H1 (cell line): Measurements from ENCODE around the gene PRRG1. TPM values are rescaled to one million over a fixed set of nuclear protein-coding genes. Genes with fewer than 3 reads are reported as not detected.

Experiments
- CTCF ChIA-PET: fragments of 300-600 bp; sonication (Branson Sonifier 250); formaldehyde crosslinking; loops from one replicate; lab custom pipeline; 2021; ENCODE audit not compliant: partially characterized antibody; lab: Charles Lee
- POLR2A ChIA-PET: fragments of 300-600 bp; sonication (Branson Sonifier 250); formaldehyde crosslinking; loops from one replicate; lab custom pipeline; 2021; ENCODE audit warnings: inconsistent platforms; ENCODE audit not compliant: partially characterized antibody; lab: Charles Lee
- DNase-seq, 2 experiments: peaks; one replicate each; pipeline versions ENCODE4 v3.0.0 to v3.0.0-alpha.2; 2010 to 2022; ENCODE audit warnings: low spot score in 2 of 2, low read depth in 1 of 2, mixed read lengths in 1 of 2
- FAIRE-seq: peaks from 2 replicates; lab custom pipeline; 2011; peaks lifted over from hg19 to GRCh38; lab: Jason Lieb, UNC
- H2AFZ ChIP-seq: 2 replicates; pipeline ENCODE4 v1.8.1; 2012; ENCODE audit warnings: low read length, inconsistent platforms
- H2AK5ac ChIP-seq: 2 replicates; pipeline ENCODE4 v1.6.1; 2013; ENCODE audit warnings: low read depth, low read length
- H2BK120ac ChIP-seq: replicated peaks from 2 replicates; pipeline ENCODE3; 2013; ENCODE audit warnings: low read depth, low read length, inconsistent platforms
- H2BK12ac ChIP-seq: 2 replicates; pipeline ENCODE4 v1.6.1; 2013; ENCODE audit warnings: low read depth, low read length
- H2BK15ac ChIP-seq: 2 replicates; pipeline ENCODE4 v1.6.1; 2013; ENCODE audit warnings: low read length
- H2BK20ac ChIP-seq: 2 replicates; pipeline ENCODE4 v1.6.1; 2013; ENCODE audit warnings: low read length
- H2BK5ac ChIP-seq: 2 replicates; pipeline ENCODE4 v1.6.1; 2013; ENCODE audit warnings: low read depth, low read length
- H3K14ac ChIP-seq: 2 replicates; pipeline ENCODE4 v1.6.1; 2013; ENCODE audit warnings: inconsistent platforms; ENCODE audit not compliant: insufficient read length
- H3K18ac ChIP-seq: 2 replicates; pipeline ENCODE4 v1.6.1; 2013; ENCODE audit warnings: low read length; ENCODE audit errors: extremely low read depth
- H3K23ac ChIP-seq: 2 replicates; pipeline ENCODE4 v1.6.1; 2013; ENCODE audit warnings: inconsistent platforms; ENCODE audit not compliant: insufficient read length
- H3K23me2 ChIP-seq: 2 replicates; pipeline ENCODE4 v1.6.1; 2013; ENCODE audit warnings: low read depth, low read length
- H3K27ac ChIP-seq: 2 replicates; pipeline ENCODE4 v1.6.1; 2011; ENCODE audit warnings: low read depth, low read length, inconsistent platforms
- H3K27me3 ChIP-seq, 4 experiments: replicated peaks in 1 of 4; 1 replicate in 1 of 4; 2 replicates in 3 of 4; pipeline versions ENCODE4 v1.6.1 to v1.8.1; 2011 to 2013; ENCODE audit warnings: low read length in 3 of 4, mild to moderate bottlenecking in 3 of 4, inconsistent platforms in 2 of 4, mixed read lengths in 2 of 4, moderate library complexity in 1 of 4; ENCODE audit not compliant: control insufficient read depth in 3 of 4, insufficient read depth in 3 of 4; ENCODE audit errors: extremely low read depth in 1 of 4
- H3K36me3 ChIP-seq, 4 experiments: 2 replicates each; pipeline versions ENCODE4 v1.6.1 to v1.8.1; 2011 to 2013; ENCODE audit warnings: mild to moderate bottlenecking in 4 of 4, low read length in 3 of 4, moderate library complexity in 2 of 4, control low read depth in 1 of 4, inconsistent platforms in 1 of 4; ENCODE audit not compliant: insufficient read depth in 4 of 4, control insufficient read depth in 2 of 4
- H3K4ac ChIP-seq: replicated peaks from 2 replicates; pipeline ENCODE3; 2013; ENCODE audit warnings: low read length, low read depth, mixed read lengths, inconsistent platforms; ENCODE audit not compliant: insufficient read length
- H3K4me1 ChIP-seq, 4 experiments: replicated peaks in 1 of 4; 1 replicate in 1 of 4; 2 replicates in 3 of 4; pipeline versions ENCODE4 v1.6.1 to v1.8.1; 2011 to 2013; ENCODE audit warnings: low read length in 3 of 4, inconsistent platforms in 2 of 4, mixed read lengths in 1 of 4; ENCODE audit not compliant: insufficient read depth in 4 of 4, control insufficient read depth in 3 of 4
- H3K4me2 ChIP-seq, 2 experiments: 2 replicates each; pipeline versions ENCODE4 v1.6.1 to v1.8.1; 2011 to 2013; ENCODE audit warnings: low read depth in 2 of 2, low read length in 2 of 2, control low read depth in 1 of 2, inconsistent platforms in 1 of 2, mild to moderate bottlenecking in 1 of 2; ENCODE audit not compliant: insufficient read depth in 1 of 2
- H3K4me3 ChIP-seq, 4 experiments: fragments of 200-600, 300-600 bp in 1 of 4; sonication (generic), shearing (Covaris generic), sonication (Bioruptor Twin) in 1 of 4; 2 replicates each; pipeline versions ENCODE4 v1.5.1 to v1.8.1; 2011 to 2016; ENCODE audit warnings: low read length in 4 of 4, low read depth in 3 of 4, control low read depth in 2 of 4, inconsistent platforms in 2 of 4, mild to moderate bottlenecking in 2 of 4, mixed read lengths in 1 of 4, moderate library complexity in 1 of 4; ENCODE audit not compliant: insufficient read depth in 2 of 4; ENCODE audit errors: extremely low read depth in 1 of 4
- H3K56ac ChIP-seq: replicated peaks from 2 replicates; pipeline ENCODE3; 2013; ENCODE audit warnings: low read depth, mild to moderate bottlenecking, mixed read lengths, low read length, inconsistent platforms; ENCODE audit not compliant: insufficient read length
- H3K79me1 ChIP-seq: 2 replicates; pipeline ENCODE4 v1.6.1; 2013; ENCODE audit warnings: low read depth, low read length, control low read depth
- H3K79me2 ChIP-seq, 2 experiments: 2 replicates each; pipeline versions ENCODE4 v1.6.1 to v1.8.1; 2012 to 2013; ENCODE audit warnings: low read length in 2 of 2, mild to moderate bottlenecking in 2 of 2, inconsistent platforms in 1 of 2; ENCODE audit not compliant: insufficient read depth in 2 of 2, control insufficient read depth in 1 of 2
- H3K9ac ChIP-seq, 4 experiments: replicated peaks in 1 of 4; 1 replicate in 1 of 4; 2 replicates in 3 of 4; pipeline versions ENCODE4 v1.6.1 to v1.8.1; 2011 to 2013; ENCODE audit warnings: low read depth in 3 of 4, low read length in 3 of 4, control low read depth in 2 of 4, mild to moderate bottlenecking in 2 of 4, moderate library complexity in 2 of 4, inconsistent platforms in 1 of 4; ENCODE audit errors: extremely low read depth in 1 of 4
- H3K9me3 ChIP-seq, 2 experiments: 2 replicates each; pipeline versions ENCODE4 v1.6.1 to v1.8.1; 2012 to 2013; ENCODE audit warnings: mild to moderate bottlenecking in 2 of 2, moderate library complexity in 2 of 2, control low read depth in 1 of 2, inconsistent platforms in 1 of 2, low read depth in 1 of 2, low read length in 1 of 2, mixed read lengths in 1 of 2; ENCODE audit not compliant: insufficient read depth in 2 of 2
- H4K20me1 ChIP-seq, 2 experiments: replicated peaks in 1 of 2; 2 replicates each; pipeline versions ENCODE3 to v1.8.1; 2011 to 2013; ENCODE audit warnings: inconsistent platforms in 2 of 2, low read length in 2 of 2, mild to moderate bottlenecking in 1 of 2; ENCODE audit not compliant: insufficient read depth in 2 of 2, control insufficient read depth in 1 of 2
- H4K5ac ChIP-seq: 2 replicates; pipeline ENCODE4 v1.6.1; 2013; ENCODE audit warnings: low read length, low read depth, mixed read lengths, inconsistent platforms; ENCODE audit not compliant: insufficient read length
- H4K8ac ChIP-seq: 2 replicates; pipeline ENCODE4 v1.8.0; 2013; ENCODE audit warnings: mild to moderate bottlenecking, moderate library complexity, low read length, inconsistent platforms; ENCODE audit not compliant: insufficient read depth; ENCODE audit errors: extremely low read depth
- H4K91ac ChIP-seq: replicated peaks from 2 replicates; pipeline ENCODE3; 2013; ENCODE audit warnings: low read length, mixed read lengths, inconsistent platforms; ENCODE audit not compliant: insufficient read length
- BACH1 ChIP-seq: IDR thresholded peaks from 2 replicates; pipeline ENCODE4 v1.6.1; 2012; ENCODE audit warnings: low read length, improper control_type of control experiment
- BRCA1 ChIP-seq: IDR thresholded peaks from 2 replicates; pipeline ENCODE4 v1.6.1; 2012; ENCODE audit warnings: low read depth, low read length, improper control_type of control experiment
- CHD1 ChIP-seq: IDR thresholded peaks from 2 replicates; pipeline ENCODE4 v1.6.1; 2012; ENCODE audit warnings: low read depth, low read length, improper control_type of control experiment
- GTF2F1 ChIP-seq: IDR thresholded peaks from 2 replicates; pipeline ENCODE4 v1.6.1; 2012; ENCODE audit warnings: low read depth, low read length, improper control_type of control experiment, borderline replicate concordance
- HDAC2 ChIP-seq, 2 experiments: fragments of 300-600 bp in 1 of 2; sonication (generic) in 1 of 2; IDR thresholded peaks; 2 replicates each; pipeline ENCODE4 v1.6.1; 2011 to 2012; ENCODE audit warnings: low read depth in 2 of 2, low read length in 2 of 2, mild to moderate bottlenecking in 2 of 2, moderate library complexity in 2 of 2, borderline replicate concordance in 1 of 2, inconsistent platforms in 1 of 2
- MAX ChIP-seq: IDR thresholded peaks from 2 replicates; pipeline ENCODE4 v1.6.1; 2012; ENCODE audit warnings: inconsistent platforms
- NRF1 ChIP-seq: IDR thresholded peaks from 2 replicates; pipeline ENCODE4 v1.6.1; 2011; ENCODE audit warnings: mild to moderate bottlenecking, low read depth, low read length, improper control_type of control experiment
- POLR2AphosphoS5 ChIP-seq: IDR thresholded peaks from 2 replicates; pipeline ENCODE4 v1.6.1; 2011; ENCODE audit warnings: low read depth, low read length
- RNF2 ChIP-seq: fragments of 200-900, 300-1000 bp; sonication (generic); IDR thresholded peaks from 2 replicates; pipeline ENCODE4 v1.7.1; 2016; ENCODE audit warnings: borderline replicate concordance, low read depth, mild to moderate bottlenecking, antibody characterized with exemption, low read length; ENCODE audit not compliant: poor library complexity, severe bottlenecking; ENCODE audit errors: missing control alignments
- RXRA ChIP-seq: IDR thresholded peaks from 2 replicates; pipeline ENCODE4 v1.6.1; 2011; ENCODE audit warnings: low read depth, mild to moderate bottlenecking, low read length, moderate library complexity; ENCODE audit not compliant: insufficient read depth
- SIRT6 ChIP-seq: IDR thresholded peaks from one replicate; pipeline ENCODE4 v1.7.1; 2012; ENCODE audit warnings: low read length, inconsistent platforms
- SP1 ChIP-seq: IDR thresholded peaks from 2 replicates; pipeline ENCODE4 v1.6.1; 2011; ENCODE audit warnings: low read depth, low read length
- SP4 ChIP-seq: IDR thresholded peaks from 2 replicates; pipeline ENCODE4 v1.6.1; 2012; ENCODE audit warnings: low read length, inconsistent platforms
- SUZ12 ChIP-seq: fragments of 200-600 bp; sonication (generic); IDR thresholded peaks from 2 replicates; pipeline ENCODE4 v1.6.1; 2012; ENCODE audit warnings: mild to moderate bottlenecking, inconsistent platforms, low read length, moderate library complexity, mixed read lengths
- TBP ChIP-seq: IDR thresholded peaks from 2 replicates; pipeline ENCODE4 v1.6.1; 2011; ENCODE audit warnings: low read depth, low read length, improper control_type of control experiment
- WGBS, 2 experiments: shearing (Covaris generic) in 1 of 2; methylation state at CpG; one replicate each; pipeline versions ENCODE4 v1.1.6 to v1.1.7; 2013 to 2015; ENCODE audit warnings: low lambda C conversion rate in 2 of 2, mixed read lengths in 2 of 2, inconsistent platforms in 1 of 2, low coverage in 1 of 2, missing lambda C conversion rate in 1 of 2; ENCODE audit not compliant: insufficient replicate concordance in 2 of 2, insufficient coverage in 1 of 2, insufficient read length in 1 of 2; ENCODE audit errors: extremely low coverage in 1 of 2, missing lambda C conversion rate in 1 of 2; 5-methylcytosine and 5-hydroxymethylcytosine counted together
- polyA plus RNA-seq, 7 experiments: library from polyadenylated mRNA; depleted of rRNA in 3 of 7; stranded (reverse) in 5 of 7; unstranded in 2 of 7; fragments of >200 nt in 5 of 7; fragments of 200-250 nt in 2 of 7; gene quantifications; 1 replicate in 5 of 7; 2 replicates in 1 of 7; 4 replicates in 1 of 7; pipeline versions ENCODE4 v1.2.1 to v1.2.3, GENCODE V29; 2011 to 2013; ENCODE audit warnings: missing spikeins in 2 of 7, mixed read lengths in 2 of 7
- total RNA-seq: library from RNA; stranded (reverse); fragmentation: NEBNext Ultra II Directional; extraction: Animal tissue kit (Norgen Biotek cat#: 25700); gene quantifications from 2 replicates; pipeline ENCODE4 v1.2.1, GENCODE V29; 2021

Gene PRRG1
- total and polyA plus RNA-seq, 2 of the 8 experiments (the other 6 are each of a cell fraction or from before 2014, with no cell fraction given): 10.2 to 10.5 TPM

GRCh38 chrX:37380924-37381323, 31.8 kb downstream of the PRRG1 start:
- no peak for DNase-seq
- Histone ChIP-seq H3K14ac (no peak overlapping the region), H2BK5ac (no peak overlapping the region), H2BK15ac (no peak overlapping the region), H3K79me1 (no peaks in the 10 kb centered on the region), H4K20me1 (no peaks in the 10 kb centered on the region), H3K4ac (no peak overlapping the region), H3K4me2 (no peak overlapping the region), H2AK5ac (no peak overlapping the region), H4K91ac (no peak overlapping the region), H3K79me2 (peaks cover 0 to 25% of the 10 kb centered on the region in 2 experiments; a peak in 2 of 4 replicates), H3K9ac (no peak overlapping the region), H2BK120ac (no peak overlapping the region), H3K9me3 (no peaks in the 10 kb centered on the region), H3K36me3 (no peaks in the 10 kb centered on the region), H4K8ac (no peak overlapping the region), H3K23me2 (no peaks in the 10 kb centered on the region), H3K4me1 (no peaks in the 10 kb centered on the region), H3K23ac (no peak overlapping the region), H2AFZ (no peak overlapping the region), H3K4me3 (no peak overlapping the region), H2BK20ac (no peak overlapping the region), H3K56ac (no peak overlapping the region), H2BK12ac (no peak overlapping the region), H3K27me3 (no peaks in the 10 kb centered on the region), H3K27ac (no peak overlapping the region), H3K18ac (no peak overlapping the region), H4K5ac (no peak overlapping the region)
- ChIA-PET CTCF (no interaction called here), POLR2A (interaction anchor here (0.6 to 1.3 kb wide), 2 partner anchors 10 to 98 kb away, joined by 3 read pairs; no protein-coding TSS in a partner anchor)
- 96% methylated on average over 2 of the region's 2 CpGs; no CpG with 5 or more reads in 1 of the 2 experiments for WGBS, 2 experiments
- FAIRE-seq: no peak
- TF ChIP-seq HDAC2 (IDR thresholded peaks at IDR 0.05; ENCODE audit: borderline replicate concordance in 1 of 2, low read depth in 2 of 2, low read length in 2 of 2): no peak
- no peak for TF ChIP-seq RNF2
- no peak for TF ChIP-seq NRF1
- no peak for TF ChIP-seq POLR2AphosphoS5
- no peak for TF ChIP-seq MAX
- TF ChIP-seq SP4: no peak
- TF ChIP-seq GTF2F1: no peak
- no peak for TF ChIP-seq SUZ12
- TF ChIP-seq CHD1: no peak
- TF ChIP-seq BACH1: no peak
- no peak for TF ChIP-seq RXRA
- TF ChIP-seq SP1: no peak
- TF ChIP-seq SIRT6: no peak
- TF ChIP-seq TBP: no peak
- TF ChIP-seq BRCA1: no peak
